Loucy (cell line): Measurements from ENCODE around the gene ERCC6L2.

Experiments
- CTCF ChIP-seq: fragments of 200-600 bp; sonication (generic); conservative IDR thresholded peaks from 2 replicates; pipeline ENCODE4 v1.5.1; 2014; ENCODE audit warnings: mild to moderate bottlenecking, antibody characterized with exemption, low read length
- EZH2phosphoT487 ChIP-seq: fragments of 200-600 bp; IDR thresholded peaks from 2 replicates; pipeline ENCODE4 v1.6.1; 2018; ENCODE audit warnings: antibody characterized with exemption, mild to moderate bottlenecking, moderate library complexity, borderline replicate concordance

- TF ChIP-seq CTCF: no peak
- TF ChIP-seq EZH2phosphoT487: no peak
Measured at GRCh38 chr9:95935861-95936578, 60.5 kb downstream of the ERCC6L2 start.
